ENCODE results near the gene FBXL15.

- TF ChIP-seq CTCF (IDR thresholded peaks at IDR 0.05) = no peak
- no peak for TF ChIP-seq POLR2A (IDR thresholded peaks at IDR 0.05)
Observed at GRCh38 chr10:102421507-102421756, 796 bp downstream of the FBXL15 start.

Measured in heart left ventricle (tissue), 13 donors.